ENCODE data around the gene PASK. TPM values are rescaled to one million over a fixed set of nuclear protein-coding genes. Genes with fewer than 3 reads are reported as not detected.

PASK gene
- total and polyA plus RNA-seq, 9 of the 15 experiments (the other 6 are each of a cell fraction or from before 2014, with no cell fraction given), result 1.5 to 30.3 (median 9.9) TPM

- TF ChIP-seq E2F6 (IDR thresholded peaks at IDR 0.05; ENCODE audit: borderline replicate concordance in 1 of 2, extremely low read depth in 1 of 2, insufficient read depth in 1 of 2, insufficient read length in 1 of 2, low read depth in 1 of 2, low read length in 1 of 2, poor library complexity in 1 of 2, severe bottlenecking in 1 of 2), result no peak
- no peak for TF ChIP-seq POLR2G (IDR thresholded peaks at IDR 0.05; ENCODE audit: low read depth, low read length)
- TF ChIP-seq PPARD (CRISPR knock-in tag; IDR thresholded peaks at IDR 0.05), result no peak
- TF ChIP-seq STAT5B (CRISPR knock-in tag; IDR thresholded peaks at IDR 0.05), result no peak
- TF ChIP-seq PRMT5 (CRISPR knock-in tag; IDR thresholded peaks at IDR 0.05), result no peak
- TF ChIP-seq ETS2 (tag; IDR thresholded peaks at IDR 0.05; ENCODE audit: borderline replicate concordance, poor library complexity, severe bottlenecking), result no peak
Measured at GRCh38 chr2:241132538-241133435, 16.5 kb downstream of the PASK start (continued).

- in situ Hi-C loops (cut with MboI) (no loop called here), intact Hi-C loops (cut with micrococcal nuclease) (no loop called here)
- FAIRE-seq (no peak), ATAC-seq (no peak), DNase-seq (ENCODE audit: extremely low read depth in 1 of 4, low spot score in 3 of 4) (no peak)
- Histone ChIP-seq H3K9ac (ENCODE audit: insufficient read depth in 1 of 2, low read depth in 2 of 2, low read length in 2 of 2) (no peak overlapping the region), H3K4me1 (replicated peaks in 1 of 2; ENCODE audit: control insufficient read depth in 2 of 2, insufficient read depth in 2 of 2, low read length in 2 of 2) (no peaks in the 10 kb centered on the region; a peak in 1 of 5 replicates), H2AFZ (ENCODE audit: low read depth, low read length) (no peak overlapping the region), H3K9me1 (ENCODE audit: control insufficient read depth, insufficient read depth, low read length) (no peaks in the 10 kb centered on the region), H3K36me3 (ENCODE audit: control insufficient read depth, insufficient read depth, low read length) (peaks cover 16% of the 10 kb centered on the region; the same call in 1 of the 3 replicates), H3K27ac (ENCODE audit: extremely low read depth, low read depth, low read length) (no peak overlapping the region), H3K4me3 (no peak overlapping the region), H3K79me2 (ENCODE audit: control insufficient read depth, insufficient read depth, low read length) (no peaks in the 10 kb centered on the region), H3K27me3 (ENCODE audit: control insufficient read depth in 2 of 2, insufficient read depth in 2 of 2, low read length in 2 of 2) (no peaks in the 10 kb centered on the region), H3K4me2 (ENCODE audit: insufficient read depth, low read length) (no peak overlapping the region), H4K20me1 (replicated peaks; ENCODE audit: control insufficient read depth, insufficient read depth, low read length) (no peaks in the 10 kb centered on the region), H3K9me3 (replicated peaks; ENCODE audit: control insufficient read depth, insufficient read depth, low read depth, low read length) (no peaks in the 10 kb centered on the region)
- ChIA-PET CTCF (ENCODE audit: low intra/inter-chr PET ratio) (no interaction called here), POLR2A (interaction anchor here (0.7 kb wide), 1 partner anchor 12 kb away, joined by 3 read pairs; no protein-coding TSS in a partner anchor)
- no TSS peak for BruUV-seq (replicated peaks)
- WGBS (ENCODE audit: insufficient coverage, low coverage, missing lambda C conversion rate), result 100% methylated on average over 4 of the region's 7 CpGs
- TF ChIP-seq UBTF (IDR thresholded peaks at IDR 0.05; ENCODE audit: borderline replicate concordance in 1 of 2, low read depth in 2 of 2, low read length in 2 of 2) (no peak), CUX1 (CRISPR knock-in tag; IDR thresholded peaks at IDR 0.05) (no peak), RHOXF2B (CRISPR knock-in tag; conservative IDR thresholded peaks at IDR 0.05) (no peak)
Measured at GRCh38 chr2:241131531-241131930, 17.7 kb downstream of the PASK start.
